Endodermal cell (in vitro differentiated cells): ENCODE data around the gene KRTAP4-6. TPM values are rescaled to one million over a fixed set of nuclear protein-coding genes. Genes with fewer than 3 reads are reported as not detected.

Source experiments
- DNase-seq: peaks from one replicate; pipeline ENCODE4 v3.0.0-alpha.2; 2017
- H3K27ac ChIP-seq: 2 replicates; pipeline ENCODE4 v1.5.1; 2013; ENCODE audit warnings: mild to moderate bottlenecking, low read depth, low read length, moderate library complexity
- H3K27me3 ChIP-seq: 2 replicates; pipeline ENCODE4 v1.6.1; 2013; ENCODE audit warnings: mild to moderate bottlenecking, low read length, moderate library complexity; ENCODE audit not compliant: insufficient read depth, control insufficient read depth, poor library complexity, severe bottlenecking
- H3K36me3 ChIP-seq: 2 replicates; pipeline ENCODE4 v1.7.0; 2013; ENCODE audit warnings: mild to moderate bottlenecking, low read length, moderate library complexity; ENCODE audit not compliant: control insufficient read depth, insufficient read depth
- H3K4me1 ChIP-seq: one replicate; pipeline ENCODE4 v1.7.0; 2013; ENCODE audit warnings: low read length; ENCODE audit not compliant: control insufficient read depth, insufficient read depth
- H3K4me3 ChIP-seq: 2 replicates; pipeline ENCODE4 v1.5.1; 2013; ENCODE audit warnings: mild to moderate bottlenecking, low read length, moderate library complexity
- H3K9ac ChIP-seq: 2 replicates; pipeline ENCODE4 v1.6.1; 2013; ENCODE audit warnings: mild to moderate bottlenecking, low read length, moderate library complexity; ENCODE audit not compliant: poor library complexity, severe bottlenecking; ENCODE audit errors: extremely low read depth
- H3K9me3 ChIP-seq: 2 replicates; pipeline ENCODE4 v1.6.1; 2013; ENCODE audit warnings: mild to moderate bottlenecking, low read length, moderate library complexity; ENCODE audit not compliant: control insufficient read depth
- H3K27ac Mint-ChIP-seq: 2 replicates; pipeline ENCODE4 v1.8.0; 2020; ENCODE audit warnings: mixed read lengths
- H3K27me3 Mint-ChIP-seq: 2 replicates; pipeline ENCODE4 v1.8.0; 2021; ENCODE audit warnings: mild to moderate bottlenecking, mixed read lengths; ENCODE audit not compliant: insufficient read depth
- H3K36me3 Mint-ChIP-seq: 2 replicates; pipeline ENCODE4 v1.8.0; 2020; ENCODE audit warnings: low read depth, mixed read lengths
- H3K4me1 Mint-ChIP-seq: 2 replicates; pipeline ENCODE4 v1.8.0; 2020; ENCODE audit warnings: mixed read lengths
- H3K4me3 Mint-ChIP-seq: 2 replicates; pipeline ENCODE4 v1.8.0; 2020; ENCODE audit warnings: mild to moderate bottlenecking, moderate library complexity, mixed read lengths
- H3K9me3 Mint-ChIP-seq: 2 replicates; pipeline ENCODE4 v1.8.0; 2020; ENCODE audit warnings: mild to moderate bottlenecking, mixed read lengths
- WGBS, 2 experiments: methylation state at CpG; one replicate each; pipeline versions ENCODE4 v1.1.5 to v1.1.7; 2013; ENCODE audit warnings: missing lambda C conversion rate in 2 of 2, mixed read lengths in 1 of 2; ENCODE audit not compliant: insufficient coverage in 1 of 2, insufficient read length in 1 of 2; 5-methylcytosine and 5-hydroxymethylcytosine counted together
- total RNA-seq, 2 donors: library from RNA; stranded (reverse); fragmentation: NEBNext Ultra II Directional in 1 of 2; extraction: Animal tissue kit (Norgen Biotek cat#: 25700) in 1 of 2; gene quantifications; 2 replicates in 1 of 2; 3 replicates in 1 of 2; pipeline ENCODE4 v1.2.1, GENCODE V29; 2021
- TF ChIP-seq, protein P1 (sequence below): fragments of 200-600 bp; sonication (generic); conservative IDR thresholded peaks from 2 replicates; pipeline ENCODE4 v1.5.0; 2021; ENCODE audit warnings: antibody characterized with exemption, mild to moderate bottlenecking

KRTAP4-6 gene
- total RNA-seq, 2 donors from 2014 or later = not detected

GRCh38 chr17:41185001-41185400 is 44.7 kb upstream of the KRTAP4-6 start:
- H3K4me3 Mint-ChIP-seq = no peak overlapping the region

DNA sequence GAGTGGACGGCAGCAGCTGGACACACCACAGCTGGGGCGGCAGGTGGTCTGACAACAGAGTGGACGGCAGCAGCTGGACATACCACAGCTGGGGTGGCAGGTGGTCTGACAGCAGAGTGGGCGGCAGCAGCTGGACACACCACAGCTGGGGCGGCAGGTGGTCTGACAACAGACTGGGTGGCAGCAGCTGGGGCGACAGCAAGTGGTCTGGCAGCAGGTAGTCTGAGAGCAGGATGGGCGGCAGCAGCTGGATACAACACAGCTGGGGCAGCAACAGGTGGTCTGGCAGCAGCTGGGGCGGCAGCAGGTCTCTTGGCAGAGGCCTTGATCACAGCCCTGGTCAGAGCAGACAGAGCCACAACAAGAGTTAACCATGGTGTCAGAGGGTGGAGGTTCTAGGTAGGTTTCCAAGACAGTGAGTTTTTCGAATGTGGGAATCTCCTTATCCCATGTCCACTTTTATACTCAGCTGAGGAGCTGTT is 44.2 kb upstream of the KRTAP4-6 start, which contains the start of gene KRTAP4-1:
Gene KRTAP4-1, minus strand, starts transcription at position 432 of the 482 bp plus-strand sequence. Its CDS starts 57 bp downstream, at position 375.
- Mint-ChIP-seq H3K4me1 (peaks cover 1% of the 10 kb centered on the region), H3K9me3 (no peaks in the 10 kb centered on the region), H3K27me3 (peaks cover 3% of the 10 kb centered on the region), H3K4me3 (no peak within 1 kb of the TSS), H3K36me3 (no peaks in the 10 kb centered on the region), H3K27ac (no peak within 1 kb of the TSS)
- H3K27ac ChIP-seq = no peak within 1 kb of the TSS
- no peaks in the 10 kb centered on the region for H3K9me3 ChIP-seq
- no peaks in the 10 kb centered on the region for H3K4me1 ChIP-seq
- H3K9ac ChIP-seq = no peak within 1 kb of the TSS
- DNase-seq = no peak
- H3K36me3 ChIP-seq = no peaks in the 10 kb centered on the region
- TF ChIP-seq, protein P1, sequence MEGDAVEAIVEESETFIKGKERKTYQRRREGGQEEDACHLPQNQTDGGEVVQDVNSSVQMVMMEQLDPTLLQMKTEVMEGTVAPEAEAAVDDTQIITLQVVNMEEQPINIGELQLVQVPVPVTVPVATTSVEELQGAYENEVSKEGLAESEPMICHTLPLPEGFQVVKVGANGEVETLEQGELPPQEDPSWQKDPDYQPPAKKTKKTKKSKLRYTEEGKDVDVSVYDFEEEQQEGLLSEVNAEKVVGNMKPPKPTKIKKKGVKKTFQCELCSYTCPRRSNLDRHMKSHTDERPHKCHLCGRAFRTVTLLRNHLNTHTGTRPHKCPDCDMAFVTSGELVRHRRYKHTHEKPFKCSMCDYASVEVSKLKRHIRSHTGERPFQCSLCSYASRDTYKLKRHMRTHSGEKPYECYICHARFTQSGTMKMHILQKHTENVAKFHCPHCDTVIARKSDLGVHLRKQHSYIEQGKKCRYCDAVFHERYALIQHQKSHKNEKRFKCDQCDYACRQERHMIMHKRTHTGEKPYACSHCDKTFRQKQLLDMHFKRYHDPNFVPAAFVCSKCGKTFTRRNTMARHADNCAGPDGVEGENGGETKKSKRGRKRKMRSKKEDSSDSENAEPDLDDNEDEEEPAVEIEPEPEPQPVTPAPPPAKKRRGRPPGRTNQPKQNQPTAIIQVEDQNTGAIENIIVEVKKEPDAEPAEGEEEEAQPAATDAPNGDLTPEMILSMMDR = no peak
- WGBS, 2 experiments = 80 to 83% methylated on average over 4 to 8 of the region's 9 CpGs
- no peak within 1 kb of the TSS for H3K4me3 ChIP-seq
- H3K27me3 ChIP-seq = no peaks in the 10 kb centered on the region

More at GRCh38 chr17:41185001-41185400, 44.7 kb upstream of the KRTAP4-6 start:
- H3K9me3 ChIP-seq = no peaks in the 10 kb centered on the region
- DNase-seq = no peak
- H3K36me3 ChIP-seq = no peaks in the 10 kb centered on the region
- H3K27ac Mint-ChIP-seq = no peak overlapping the region
- TF ChIP-seq, protein P1 = no peak
- H3K27ac ChIP-seq = no peak overlapping the region
- no peaks in the 10 kb centered on the region for H3K4me1 ChIP-seq
- no peaks in the 10 kb centered on the region for H3K9me3 Mint-ChIP-seq
- H3K27me3 ChIP-seq = no peaks in the 10 kb centered on the region
- no peak overlapping the region for H3K4me3 ChIP-seq
- H3K27me3 Mint-ChIP-seq = peaks cover 3% of the 10 kb centered on the region
- no peak overlapping the region for H3K9ac ChIP-seq
- peaks cover 1% of the 10 kb centered on the region for H3K4me1 Mint-ChIP-seq
- 75 to 82% methylated on average over 1 of the region's 1 CpG for WGBS, 2 experiments
- no peaks in the 10 kb centered on the region for H3K36me3 Mint-ChIP-seq

- no peaks in the 10 kb centered on the region for H3K9me3 Mint-ChIP-seq
Measured at GRCh38 chr17:41178843-41179616, 38.7 kb upstream of the KRTAP4-6 start.

More at GRCh38 chr17:41178843-41179616, 38.7 kb upstream of the KRTAP4-6 start:
- H3K27me3 ChIP-seq = no peaks in the 10 kb centered on the region
- no peaks in the 10 kb centered on the region for H3K9me3 ChIP-seq
- H3K4me1 ChIP-seq = no peaks in the 10 kb centered on the region
- peaks cover 1% of the 10 kb centered on the region for H3K27me3 Mint-ChIP-seq
- TF ChIP-seq, protein P1 = no peak
- no peak overlapping the region for H3K4me3 ChIP-seq
- no peaks in the 10 kb centered on the region for H3K36me3 Mint-ChIP-seq
- WGBS, 2 experiments = 96 to 100% methylated on average over 1 of the region's 1 CpG
- no peak overlapping the region for H3K9ac ChIP-seq
- DNase-seq = no peak
- peaks cover 1% of the 10 kb centered on the region for H3K4me1 Mint-ChIP-seq
- no peaks in the 10 kb centered on the region for H3K36me3 ChIP-seq
- no peak overlapping the region for H3K4me3 Mint-ChIP-seq
- no peak overlapping the region for H3K27ac Mint-ChIP-seq
- H3K27ac ChIP-seq = no peak overlapping the region
